ENCODE results near the gene LBX2. TPM values are rescaled to one million over a fixed set of nuclear protein-coding genes. Genes with fewer than 3 reads are reported as not detected.

LBX2 gene
- total and polyA plus RNA-seq, 10 of the 15 experiments (the other 5 are each of a cell fraction or from before 2014, with no cell fraction given), result 0.08 to 4.0 (median 0.27) TPM

- no peak for TF ChIP-seq TAF1 (IDR thresholded peaks at IDR 0.05; ENCODE audit: borderline replicate concordance, low read depth, low read length)
- no peak for TF ChIP-seq ZSCAN29 (IDR thresholded peaks at IDR 0.05)
- no peak for TF ChIP-seq NR2C1 (IDR thresholded peaks at IDR 0.05)
- TF ChIP-seq DPF2 (IDR thresholded peaks at IDR 0.05), result no peak
- TF ChIP-seq RAD51 (IDR thresholded peaks at IDR 0.05), result no peak
- TF ChIP-seq ELK1 (IDR thresholded peaks at IDR 0.05; ENCODE audit: low read depth, low read length), result no peak
- no peak for TF ChIP-seq USF2 (IDR thresholded peaks at IDR 0.05; ENCODE audit: borderline replicate concordance, low read depth, low read length)
- TF ChIP-seq PAX5 (IDR thresholded peaks at IDR 0.05; ENCODE audit: borderline replicate concordance, low read depth, low read length), result no peak
- no peak for TF ChIP-seq CEBPB (IDR thresholded peaks at IDR 0.05; ENCODE audit: borderline replicate concordance in 1 of 2, low read depth in 2 of 2, low read length in 2 of 2)
- TF ChIP-seq CREM (IDR thresholded peaks at IDR 0.05; ENCODE audit: low read depth), result no peak
- TF ChIP-seq REST (IDR thresholded peaks at IDR 0.05; ENCODE audit: low read depth, low read length), result no peak
- TF ChIP-seq ZNF622 (IDR thresholded peaks at IDR 0.05), result no peak
- TF ChIP-seq CBX3 (IDR thresholded peaks at IDR 0.05; ENCODE audit: borderline replicate concordance, low read depth), result no peak
- TF ChIP-seq ZNF207 (IDR thresholded peaks at IDR 0.05; ENCODE audit: borderline replicate concordance), result no peak
- TF ChIP-seq IRF5 (IDR thresholded peaks at IDR 0.05; ENCODE audit: borderline replicate concordance), result no peak
- SMC1A ChIA-PET (ENCODE audit: uncharacterized antibody, unreplicated experiment), result interaction anchor here (1.0 to 1.9 kb wide), 3 partner anchors 14 to 98 kb away, joined by 4 to 5 read pairs (median 4); partner anchors contain the start of genes AUP1 and HTRA2
- ATAC-seq (no peak), FAIRE-seq (no peak), DNase-seq (ENCODE audit: low read depth, low spot score) (no peak)
- Histone ChIP-seq H3K9ac (ENCODE audit: control insufficient read depth, insufficient read depth, low read length) (no peak overlapping the region), H3K4me2 (ENCODE audit: control insufficient read depth, insufficient read depth) (no peak overlapping the region), H2AFZ (ENCODE audit: control insufficient read depth, low read depth, low read length) (no peak overlapping the region), H3K79me2 (ENCODE audit: control insufficient read depth, insufficient read depth, low read length) (no peaks in the 10 kb centered on the region; the same call in none of the 2 replicates), H3K9me3 (replicated peaks; ENCODE audit: control insufficient read depth, insufficient read depth, low read length) (no peaks in the 10 kb centered on the region), H4K20me1 (ENCODE audit: control insufficient read depth, insufficient read depth) (no peaks in the 10 kb centered on the region), H3K27ac (ENCODE audit: control insufficient read depth, insufficient read depth) (no peak overlapping the region), H3K4me1 (ENCODE audit: control insufficient read depth, insufficient read depth, low read length) (no peaks in the 10 kb centered on the region), H3K4me3 (no peak overlapping the region), H3K27me3 (replicated peaks in 1 of 2; ENCODE audit: control insufficient read depth in 2 of 2, insufficient read depth in 2 of 2, low read length in 1 of 2) (no peaks in the 10 kb centered on the region), H3K36me3 (ENCODE audit: control insufficient read depth in 2 of 2, insufficient read depth in 2 of 2, low read length in 1 of 2) (peaks cover 12 to 13% of the 10 kb centered on the region in 2 experiments)
- CTCF ChIA-PET, result interaction anchor here (0.8 to 19.4 kb wide), 4 partner anchors 14 to 99 kb away, joined by 3 to 280 read pairs (median 4); no protein-coding TSS in a partner anchor
- RAD21 ChIA-PET (ENCODE audit: unreplicated experiment), result interaction anchor here (0.6 to 1.0 kb wide), 2 partner anchors 22 to 100 kb away, joined by 3 read pairs; no protein-coding TSS in a partner anchor
- POLR2A ChIA-PET, result interaction anchor here (0.5 to 1.0 kb wide), 2 partner anchors 22 to 58 kb away, joined by 3 read pairs; no protein-coding TSS in a partner anchor
- no TSS peak for BruUV-seq (replicated peaks)
- in situ Hi-C loops (cut with MboI), result loop anchor here (10.0 kb wide), 1 partner anchor 96 kb away; no protein-coding TSS in a partner anchor
- WGBS (ENCODE audit: insufficient coverage, insufficient replicate concordance, low lambda C conversion rate, missing lambda C conversion rate), result 100% methylated on average over 9 of the region's 9 CpGs
- intact Hi-C loops (cut with micrococcal nuclease; ENCODE audit: unreplicated experiment), result no loop called here
Measured at GRCh38 chr2:74488643-74489481, 10.5 kb downstream of the LBX2 start.
